Activated T-helper 17 cell treated with anti-CD3 and anti-CD28 coated beads, Interleukin-2, amount 50 U/mL, for 72 hours (primary cell): ENCODE measurements around the gene PPL. TPM values are rescaled to one million over a fixed set of nuclear protein-coding genes. Genes with fewer than 3 reads are reported as not detected.
A peak's percentile ranks its signal among the peaks of the same experiment; 100 is the strongest.

ENCODE experiments used
- ATAC-seq: fragments of 150-1000 bp; cut with Tn5 transposase; replicated peaks from 2 replicates; pipeline ENCODE4 v1.10.0; 2021; ENCODE audit warnings: mild to moderate bottlenecking, moderate library complexity
- H3K27ac Mint-ChIP-seq: one replicate; pipeline ENCODE4 v1.8.0; 2022; ENCODE audit warnings: mixed read lengths
- H3K27me3 Mint-ChIP-seq: one replicate; pipeline ENCODE4 v1.8.0; 2022; ENCODE audit warnings: mixed read lengths
- H3K36me3 Mint-ChIP-seq: one replicate; pipeline ENCODE4 v1.8.0; 2022; ENCODE audit warnings: low read depth, mild to moderate bottlenecking, mixed read lengths
- H3K4me1 Mint-ChIP-seq: one replicate; pipeline ENCODE4 v1.8.0; 2022; ENCODE audit warnings: mixed read lengths
- H3K4me3 Mint-ChIP-seq: one replicate; pipeline ENCODE4 v1.8.0; 2022; ENCODE audit warnings: mild to moderate bottlenecking, mixed read lengths
- H3K9me3 Mint-ChIP-seq: one replicate; pipeline ENCODE4 v1.8.0; 2022; ENCODE audit warnings: mixed read lengths
- total RNA-seq, 2 donors: library from RNA; stranded (reverse); gene quantifications; one replicate each; pipeline ENCODE4 v1.2.3, GENCODE V29; 2022

PPL gene
- total RNA-seq, 2 donors from 2014 or later: not detected

DNA sequence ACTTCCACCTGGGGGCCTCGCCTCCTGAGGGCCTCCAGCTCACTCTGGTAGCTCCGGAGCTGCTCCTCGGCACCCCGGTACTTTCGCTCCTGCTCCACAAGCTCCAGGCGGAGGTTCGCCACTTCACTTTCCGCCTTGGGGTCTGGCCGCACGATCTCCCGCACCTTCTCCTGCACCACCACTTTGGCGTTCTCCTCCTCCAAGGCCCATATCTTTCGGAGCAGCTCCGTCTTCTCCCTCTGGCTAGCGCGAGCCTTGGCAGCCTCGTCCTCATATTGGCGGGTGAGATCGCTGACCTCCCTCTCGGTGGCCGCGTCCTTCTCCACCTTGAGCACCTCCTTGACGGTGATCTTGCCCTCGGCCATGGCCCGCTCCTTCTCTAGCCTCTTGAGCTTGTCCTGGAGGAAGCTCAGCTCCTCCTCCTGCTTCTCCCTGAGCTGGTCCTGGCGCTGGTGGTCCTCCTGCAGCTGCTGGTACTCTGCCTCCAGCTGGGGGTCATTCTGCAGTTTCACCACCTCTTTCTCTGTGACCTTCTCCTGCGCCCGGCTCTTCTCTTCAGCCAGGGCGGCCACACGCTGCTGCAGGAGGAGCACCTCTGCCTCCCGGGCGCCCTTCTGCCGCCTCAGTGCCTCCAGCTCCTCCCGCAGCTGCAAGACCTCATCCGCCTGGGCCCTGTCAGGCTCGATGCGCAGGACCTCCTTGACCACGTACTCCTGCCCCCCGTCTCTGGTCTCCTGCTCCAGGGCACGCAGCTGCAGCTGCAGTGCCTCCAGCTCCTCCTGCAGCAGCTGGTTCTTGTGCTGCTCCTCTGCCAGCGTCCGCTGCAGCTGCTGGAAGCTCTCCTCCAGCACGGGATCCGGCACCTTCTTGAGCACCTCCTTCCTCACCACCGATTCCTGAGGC is 51.7 kb downstream of the PPL start:
- Mint-ChIP-seq H3K27ac (peak overlapping the region; percentile 51), H3K27me3 (no peaks in the 10 kb centered on the region), H3K4me1 (peaks cover 3% of the 10 kb centered on the region), H3K9me3 (no peaks in the 10 kb centered on the region), H3K36me3 (peaks cover 60% of the 10 kb centered on the region), H3K4me3 (no peak overlapping the region)
- ATAC-seq: no peak

DNA sequence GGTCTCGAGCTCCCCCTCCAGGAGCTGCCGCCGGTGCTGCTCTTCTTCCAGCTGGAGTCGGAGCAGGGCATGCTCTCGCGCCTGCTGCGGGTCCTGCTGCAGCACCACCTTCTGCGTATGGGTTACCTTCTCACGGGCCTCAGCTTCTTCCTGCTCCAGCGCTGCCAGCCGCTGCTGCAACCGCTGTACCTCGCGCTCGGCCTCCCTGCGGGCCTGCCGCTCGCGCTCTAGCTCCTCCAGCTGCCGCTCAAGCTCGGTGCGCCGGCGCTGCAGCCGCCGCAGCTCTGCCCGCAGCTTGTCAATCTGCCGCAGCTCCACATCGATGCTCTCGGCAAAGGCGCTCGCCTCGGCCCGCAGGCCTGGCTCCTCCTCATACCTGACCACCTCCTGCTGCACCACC is 52.7 kb downstream of the PPL start:
- no peak overlapping the region for H3K27ac Mint-ChIP-seq
- no peak overlapping the region for H3K4me3 Mint-ChIP-seq
- no peaks in the 10 kb centered on the region for H3K27me3 Mint-ChIP-seq
- ATAC-seq: no peak
- H3K9me3 Mint-ChIP-seq: no peaks in the 10 kb centered on the region
- H3K36me3 Mint-ChIP-seq: peaks cover 69% of the 10 kb centered on the region
- peaks cover 3% of the 10 kb centered on the region for H3K4me1 Mint-ChIP-seq

DNA sequence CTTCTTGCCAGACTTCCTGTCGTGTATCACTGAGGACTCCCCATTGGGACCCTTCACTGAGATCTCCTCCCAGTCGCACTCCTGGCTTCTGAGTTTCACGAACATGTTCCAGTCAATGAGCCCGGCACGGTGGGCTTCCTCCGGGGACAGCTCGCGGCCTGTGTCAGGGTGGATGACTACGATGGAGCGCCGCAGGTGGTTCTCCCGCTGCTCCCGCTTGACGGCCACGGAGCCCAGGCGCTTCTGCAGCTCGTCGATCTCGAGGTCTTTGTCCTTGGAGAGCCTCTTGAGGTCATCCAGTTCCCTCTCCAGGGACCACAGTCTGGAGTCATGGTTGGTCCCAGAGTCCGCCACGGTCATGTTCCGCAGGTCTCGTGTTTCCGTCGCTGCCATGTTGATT is 53.4 kb downstream of the PPL start:
- Mint-ChIP-seq H3K9me3 (no peaks in the 10 kb centered on the region), H3K4me3 (no peak overlapping the region), H3K4me1 (peaks cover 3% of the 10 kb centered on the region), H3K36me3 (peaks cover 76% of the 10 kb centered on the region), H3K27ac (no peak overlapping the region), H3K27me3 (no peaks in the 10 kb centered on the region)
- ATAC-seq: no peak

DNA sequence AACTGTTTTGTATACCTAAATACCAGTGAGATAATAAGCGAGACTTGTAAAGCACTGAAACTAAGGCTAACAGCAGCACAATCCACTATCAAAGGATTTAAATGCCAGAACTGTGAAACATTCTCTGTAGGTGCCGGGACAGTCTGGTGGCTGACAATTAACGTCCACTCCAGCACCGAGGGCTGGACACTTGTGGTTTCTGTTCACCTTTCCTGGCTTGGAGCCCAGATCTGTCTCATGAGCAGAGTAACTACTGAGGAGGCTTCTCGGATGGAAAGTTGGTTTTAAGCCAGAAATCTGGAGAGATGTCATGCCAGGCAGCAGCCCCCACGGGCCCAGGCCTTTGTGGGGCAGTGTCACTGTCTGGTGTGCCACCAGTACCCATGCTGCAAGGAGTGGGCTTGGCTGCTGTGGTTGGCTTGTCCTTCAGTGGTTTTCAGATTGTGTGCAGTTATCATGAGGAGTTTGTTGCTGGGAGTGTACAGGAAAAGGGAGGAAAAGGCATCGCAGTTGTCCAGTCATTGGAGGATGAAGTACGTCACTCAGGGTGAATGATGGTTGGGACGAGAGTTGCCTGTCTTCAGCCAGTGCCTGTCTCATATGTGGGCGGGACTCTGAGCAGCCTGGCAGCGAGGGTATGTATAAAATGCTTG is 54.2 kb downstream of the PPL start:
- ATAC-seq: no peak
- H3K4me3 Mint-ChIP-seq: no peak overlapping the region
- no peaks in the 10 kb centered on the region for H3K27me3 Mint-ChIP-seq
- H3K9me3 Mint-ChIP-seq: no peaks in the 10 kb centered on the region
- H3K36me3 Mint-ChIP-seq: peaks cover 83% of the 10 kb centered on the region
- H3K27ac Mint-ChIP-seq: no peak overlapping the region
- H3K4me1 Mint-ChIP-seq: peaks cover 3% of the 10 kb centered on the region

DNA sequence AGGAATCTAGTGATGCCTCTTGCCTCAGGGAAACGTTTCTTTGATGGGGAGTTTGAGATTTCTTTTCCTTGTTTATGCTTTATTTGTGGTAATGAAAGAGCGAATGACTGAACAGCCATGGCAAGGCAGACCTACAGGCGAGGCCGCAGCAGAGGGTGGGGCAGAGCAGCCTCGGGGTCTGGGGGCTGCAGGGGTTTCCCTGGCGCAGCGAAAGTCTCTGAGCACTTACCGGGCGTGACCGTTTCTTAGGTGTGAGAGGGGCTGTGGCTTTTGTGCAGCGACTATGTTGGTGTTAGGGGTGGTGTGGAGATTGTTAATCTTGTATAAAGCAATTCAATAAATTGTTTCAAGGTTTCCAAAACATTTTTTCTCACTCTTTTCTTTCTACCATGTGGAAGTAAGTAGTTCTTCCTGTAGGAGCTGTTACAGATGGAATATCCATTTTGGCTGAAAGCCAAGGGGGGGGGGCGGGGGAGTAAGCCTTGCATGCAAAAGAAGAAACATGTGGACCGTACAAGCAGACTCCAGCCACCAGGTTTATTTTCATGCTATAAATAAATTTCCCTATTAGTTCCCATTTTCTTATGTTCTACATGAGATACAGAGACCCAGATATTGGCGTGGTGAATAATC is 54.8 kb downstream of the PPL start:
- Mint-ChIP-seq H3K36me3 (peaks cover 89% of the 10 kb centered on the region), H3K4me1 (peaks cover 3% of the 10 kb centered on the region), H3K4me3 (no peak overlapping the region), H3K9me3 (no peaks in the 10 kb centered on the region), H3K27me3 (no peaks in the 10 kb centered on the region), H3K27ac (no peak overlapping the region)
- ATAC-seq: no peak

DNA sequence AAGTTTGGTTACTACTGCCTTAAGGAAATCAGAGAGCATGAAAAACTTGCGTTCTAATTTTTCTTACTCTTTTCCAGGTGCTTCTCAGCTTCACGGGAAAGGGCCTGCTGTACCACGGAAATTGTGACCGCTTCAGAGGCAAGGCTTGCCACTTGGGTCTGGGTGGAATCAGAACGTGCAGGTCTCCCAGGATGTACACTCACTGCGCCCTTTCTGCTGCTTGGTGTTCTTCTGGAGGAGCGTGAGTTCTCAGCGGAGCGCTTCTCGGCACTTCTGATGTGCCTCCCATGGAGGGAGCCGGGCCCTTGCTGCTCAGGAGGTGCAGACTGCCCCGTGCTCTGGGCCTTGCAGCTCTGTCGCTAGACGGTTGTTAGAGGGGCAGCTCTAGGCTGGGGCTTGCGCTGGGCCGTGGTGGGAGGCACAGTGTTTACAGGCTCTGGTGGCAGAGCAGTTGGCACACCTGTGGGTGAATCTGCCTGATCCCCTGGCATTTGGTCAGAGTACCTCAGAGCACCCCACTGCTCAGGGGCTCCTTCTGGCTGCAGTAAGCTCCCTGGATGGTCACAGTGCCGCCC is 56.9 kb downstream of the PPL start:
- ATAC-seq: no peak
- Mint-ChIP-seq H3K27ac (no peak overlapping the region), H3K27me3 (no peaks in the 10 kb centered on the region), H3K36me3 (peaks cover 92% of the 10 kb centered on the region), H3K4me3 (no peak overlapping the region), H3K9me3 (no peaks in the 10 kb centered on the region), H3K4me1 (no peaks in the 10 kb centered on the region)

DNA sequence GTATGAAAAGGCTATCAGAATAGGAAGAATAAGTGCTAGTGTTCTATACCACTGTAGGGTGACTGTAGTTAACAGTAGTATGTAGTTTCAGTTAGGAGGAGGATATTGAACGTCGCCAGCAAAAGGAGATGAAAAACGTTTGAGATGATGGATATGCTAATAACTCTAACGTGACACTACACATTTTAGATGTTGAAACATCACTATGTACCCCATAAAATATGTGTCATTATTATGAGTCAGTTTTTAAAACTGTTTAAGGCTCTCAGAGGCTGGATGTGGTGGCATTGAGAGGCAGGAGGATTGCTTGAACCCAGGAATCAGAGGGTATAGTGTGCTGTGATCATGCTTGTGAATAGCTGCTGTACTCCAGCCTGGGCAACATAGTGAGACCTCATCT is 57.9 kb downstream of the PPL start:
- ATAC-seq: no peak
- Mint-ChIP-seq H3K27ac (no peak overlapping the region), H3K9me3 (no peaks in the 10 kb centered on the region), H3K36me3 (peaks cover 92% of the 10 kb centered on the region), H3K4me1 (no peaks in the 10 kb centered on the region), H3K4me3 (no peak overlapping the region), H3K27me3 (no peaks in the 10 kb centered on the region)

DNA sequence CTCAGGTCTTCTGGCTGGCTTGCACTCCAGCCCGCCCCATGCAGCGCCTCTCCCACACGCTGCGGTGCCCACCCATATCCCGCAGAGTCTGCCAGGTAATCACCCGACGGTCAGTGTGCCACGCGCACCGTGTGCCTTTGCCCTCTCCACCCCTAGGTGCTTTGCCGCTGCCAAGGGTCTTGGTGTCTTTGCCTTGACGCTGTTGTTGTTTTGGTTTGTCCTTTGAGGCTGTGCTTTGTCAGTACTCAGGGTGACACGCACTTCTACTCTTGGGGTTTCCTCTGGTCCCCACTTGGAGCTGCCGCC is 59.6 kb downstream of the PPL start:
- Mint-ChIP-seq H3K4me3 (no peak overlapping the region), H3K27ac (no peak overlapping the region), H3K9me3 (no peaks in the 10 kb centered on the region), H3K36me3 (peaks cover 95% of the 10 kb centered on the region), H3K4me1 (no peaks in the 10 kb centered on the region), H3K27me3 (no peaks in the 10 kb centered on the region)
- no peak for ATAC-seq

DNA sequence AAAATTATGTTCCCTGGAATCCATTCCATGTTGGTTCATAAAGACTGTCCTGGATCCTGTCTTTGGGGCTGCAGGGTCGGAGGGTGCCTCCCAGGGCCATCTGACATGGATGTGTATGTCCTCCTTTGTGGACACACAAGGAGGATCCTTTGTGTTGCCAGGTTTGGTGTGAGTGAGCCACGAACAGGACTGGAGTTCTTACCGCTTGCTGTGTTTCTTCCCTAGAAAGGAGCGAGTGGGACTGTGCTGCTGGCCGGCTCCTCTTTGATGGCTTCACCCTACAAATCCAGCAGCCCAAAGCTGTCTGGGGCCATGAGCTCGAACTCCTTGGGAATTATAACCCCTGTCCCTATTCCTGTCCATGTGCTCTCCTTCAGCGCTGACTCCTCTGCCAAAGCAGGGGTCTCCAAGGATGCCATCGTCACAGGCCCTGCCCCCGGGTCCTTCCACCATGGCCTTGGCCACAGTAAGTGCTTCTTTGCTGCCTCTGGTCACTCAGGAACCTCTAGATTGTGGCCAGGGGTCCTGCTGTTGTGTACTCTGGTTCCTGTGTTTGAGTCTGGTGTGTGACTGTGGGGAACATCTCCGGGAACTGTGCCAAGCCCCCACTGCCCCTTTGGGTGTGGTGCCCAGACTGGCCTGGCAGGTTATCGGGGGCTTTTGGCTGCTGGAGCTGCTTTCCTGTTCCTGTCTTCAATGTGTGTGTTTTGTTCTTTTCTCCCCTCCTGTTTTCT is 60.1 kb downstream of the PPL start:
- Mint-ChIP-seq H3K9me3 (no peaks in the 10 kb centered on the region), H3K36me3 (peaks cover 95% of the 10 kb centered on the region), H3K27ac (no peak overlapping the region), H3K4me3 (no peak overlapping the region), H3K4me1 (no peaks in the 10 kb centered on the region), H3K27me3 (no peaks in the 10 kb centered on the region)
- ATAC-seq: no peak

DNA sequence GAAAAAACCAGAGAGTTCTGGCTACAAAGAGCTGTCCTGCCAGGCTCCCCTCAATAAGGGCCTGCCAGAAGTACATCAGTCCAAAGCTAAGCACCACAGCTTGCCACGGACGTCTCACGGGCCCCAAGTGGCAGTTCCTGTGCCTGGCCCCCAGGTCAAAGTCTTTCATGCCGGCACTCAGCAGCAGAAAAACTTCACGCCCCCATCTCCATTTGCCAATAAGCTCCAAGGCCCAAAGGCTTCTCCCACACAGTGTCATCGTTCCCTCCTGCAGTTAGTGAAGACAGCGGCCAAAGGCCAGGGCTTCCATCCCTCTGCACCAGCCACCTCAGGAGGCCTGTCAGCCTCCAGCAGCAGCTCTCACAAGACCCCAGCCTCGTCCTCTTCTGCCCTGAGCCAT is 62.3 kb downstream of the PPL start:
- Mint-ChIP-seq H3K36me3 (peaks cover 95% of the 10 kb centered on the region), H3K27me3 (no peaks in the 10 kb centered on the region), H3K4me1 (no peaks in the 10 kb centered on the region), H3K9me3 (no peaks in the 10 kb centered on the region), H3K27ac (peak overlapping the region; percentile 22), H3K4me3 (no peak overlapping the region)
- ATAC-seq: no peak

DNA sequence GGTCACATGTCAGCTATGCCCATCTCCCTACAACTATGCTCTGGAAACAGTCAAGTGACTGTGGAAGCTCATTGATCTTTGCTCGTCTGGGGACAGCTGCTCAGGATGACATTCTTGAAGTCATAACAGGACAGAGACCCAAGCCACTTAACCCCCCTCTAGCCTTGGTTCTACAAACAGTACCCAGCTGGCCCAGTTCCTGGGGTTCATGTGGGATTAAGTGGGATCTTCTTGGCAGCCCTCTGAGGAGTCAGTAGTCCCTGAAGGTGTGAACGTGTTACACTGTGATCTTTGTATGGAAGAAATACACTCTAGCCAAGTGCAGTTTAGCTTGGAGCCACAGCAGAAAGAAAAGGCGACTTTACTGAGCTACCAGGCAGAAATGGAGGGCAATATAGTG is 63.9 kb downstream of the PPL start:
- Mint-ChIP-seq H3K27ac (no peak overlapping the region), H3K4me1 (no peaks in the 10 kb centered on the region), H3K4me3 (no peak overlapping the region), H3K27me3 (no peaks in the 10 kb centered on the region), H3K36me3 (peaks cover 96% of the 10 kb centered on the region), H3K9me3 (no peaks in the 10 kb centered on the region)
- no peak for ATAC-seq

DNA sequence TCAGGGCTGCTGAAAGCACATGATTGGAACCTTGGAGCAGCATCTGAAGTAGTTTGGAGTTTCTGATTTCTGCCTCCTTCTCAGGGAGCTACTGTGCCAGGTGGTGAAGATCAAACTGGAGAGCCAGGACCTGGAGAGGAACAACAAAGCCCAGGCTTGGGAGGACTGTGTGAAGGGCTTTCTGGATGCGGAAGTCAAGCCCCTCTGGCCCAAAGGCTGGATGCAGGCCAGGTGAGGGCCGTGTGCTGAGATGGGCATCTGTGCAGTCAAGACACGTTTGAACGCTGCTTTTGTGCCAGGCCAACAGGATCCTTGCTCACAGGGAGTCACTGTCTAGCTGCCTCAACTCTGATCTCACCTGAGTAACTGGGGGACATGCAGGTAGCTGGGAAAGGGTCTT is 65.9 kb downstream of the PPL start:
- H3K36me3 Mint-ChIP-seq: peaks cover 98% of the 10 kb centered on the region
- H3K27me3 Mint-ChIP-seq: no peaks in the 10 kb centered on the region
- H3K27ac Mint-ChIP-seq: peak overlapping the region; percentile 38

DNA sequence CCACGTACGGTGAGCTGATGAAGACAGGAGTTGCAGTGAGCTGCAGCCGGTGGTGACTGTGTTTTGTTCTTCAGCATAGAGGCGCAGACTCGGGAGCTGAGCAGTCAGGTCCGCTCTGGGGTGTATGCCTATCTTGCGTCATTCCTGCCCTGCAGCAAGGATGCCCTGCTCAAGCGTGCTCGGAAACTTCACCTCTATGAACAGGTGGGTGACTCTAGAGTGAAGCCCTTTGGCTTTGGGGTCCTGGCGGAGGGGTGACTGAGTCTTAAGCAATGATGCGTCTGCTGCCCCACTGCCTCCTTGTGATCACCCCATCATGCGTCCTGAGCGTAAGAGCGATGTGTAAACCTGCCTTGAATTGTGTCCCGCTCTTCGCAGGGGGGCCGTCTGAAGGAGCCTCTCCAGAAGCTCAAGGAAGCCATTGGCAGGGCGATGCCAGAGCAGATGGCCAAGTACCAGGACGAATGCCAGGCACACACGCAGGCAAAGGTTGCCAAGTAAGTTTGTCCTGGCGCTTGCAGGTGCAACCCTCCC is 66.7 kb downstream of the PPL start:
- H3K4me3 Mint-ChIP-seq: no peak overlapping the region
- peak overlapping the region; percentile 38 for H3K27ac Mint-ChIP-seq
- peaks cover 6% of the 10 kb centered on the region for H3K4me1 Mint-ChIP-seq
- H3K36me3 Mint-ChIP-seq: peaks cover 95% of the 10 kb centered on the region
- H3K27me3 Mint-ChIP-seq: no peaks in the 10 kb centered on the region
- no peaks in the 10 kb centered on the region for H3K9me3 Mint-ChIP-seq
- ATAC-seq: no peak

More for the DNA sequence above, 65.9 kb downstream of the PPL start:
- no peak for ATAC-seq
- peaks cover 6% of the 10 kb centered on the region for H3K4me1 Mint-ChIP-seq
- H3K9me3 Mint-ChIP-seq: no peaks in the 10 kb centered on the region
- no peak overlapping the region for H3K4me3 Mint-ChIP-seq

DNA sequence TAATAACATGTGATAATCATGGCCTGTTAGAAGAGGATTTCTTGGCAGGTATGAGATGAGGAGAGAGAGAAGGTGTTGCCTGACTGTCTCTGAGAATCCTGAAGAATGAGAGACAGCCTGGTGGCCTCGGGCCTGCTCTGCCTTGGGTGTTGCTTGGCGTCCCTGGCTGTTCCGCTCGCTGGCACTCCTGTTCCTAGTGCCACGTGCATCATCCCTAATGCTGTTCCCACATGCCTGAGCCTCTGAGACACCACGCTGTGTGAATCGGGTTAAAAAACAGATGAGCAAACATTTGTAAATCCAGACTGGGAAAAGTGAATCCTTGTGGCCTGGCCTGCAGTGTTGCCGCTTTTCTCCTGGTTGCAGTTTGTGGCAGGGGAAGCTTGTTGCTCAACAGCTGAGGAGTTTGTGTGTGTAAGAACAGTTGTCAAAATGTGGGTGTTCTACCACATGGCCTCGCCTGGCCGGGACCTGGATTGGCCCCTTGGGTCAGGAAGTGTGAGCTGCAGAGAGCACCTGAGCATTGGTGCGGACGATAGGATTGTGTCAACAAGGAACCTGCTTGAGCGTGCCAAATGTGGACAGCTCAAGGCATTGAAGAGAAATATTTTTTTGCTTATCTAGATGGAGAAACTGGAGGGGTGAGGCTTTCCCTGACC is 67.7 kb downstream of the PPL start:
- Mint-ChIP-seq H3K4me3 (no peak overlapping the region), H3K27me3 (no peaks in the 10 kb centered on the region), H3K4me1 (peaks cover 6% of the 10 kb centered on the region), H3K9me3 (no peaks in the 10 kb centered on the region), H3K27ac (no peak overlapping the region), H3K36me3 (peaks cover 95% of the 10 kb centered on the region)
- ATAC-seq: no peak
